Measurements from ENCODE around the gene CD27.

DNA sequence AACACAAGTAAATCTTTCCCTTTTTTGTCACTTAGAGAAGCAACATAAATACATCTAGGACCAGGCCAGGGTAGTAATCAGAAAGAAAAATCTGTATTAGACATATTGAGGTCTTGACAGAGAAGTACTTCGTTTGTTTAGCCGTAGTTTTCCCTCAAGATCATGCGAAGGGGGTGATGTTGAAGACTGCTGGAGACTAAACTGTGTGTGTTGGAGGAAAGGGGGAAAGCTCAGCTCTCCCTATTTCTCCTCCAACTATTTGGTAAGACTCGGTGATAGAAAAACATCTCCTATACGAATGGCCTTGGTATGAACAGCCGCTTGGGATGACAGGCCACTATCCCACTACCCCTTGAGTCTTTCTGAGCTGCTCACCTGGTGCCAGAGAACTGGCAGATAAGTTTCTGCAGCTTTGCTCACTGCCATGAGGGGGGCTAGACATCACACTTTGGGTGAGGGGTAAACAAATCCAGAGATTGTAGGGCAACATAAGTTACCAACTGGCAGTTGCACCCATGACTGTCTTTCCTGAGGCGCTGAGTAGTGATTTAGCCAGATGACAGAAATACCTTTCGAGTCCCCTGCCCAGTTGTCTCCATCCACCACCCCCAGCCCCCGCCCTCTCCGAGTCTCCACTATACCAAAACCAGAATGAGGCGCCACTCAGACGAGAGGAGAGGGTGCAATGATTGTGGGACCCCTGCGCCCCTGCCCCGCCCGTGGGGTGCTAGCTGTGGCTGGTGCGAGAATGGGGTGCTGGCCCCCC lies 25.0 kb downstream of the CD27 start:
- TF ChIP-seq, protein P1, sequence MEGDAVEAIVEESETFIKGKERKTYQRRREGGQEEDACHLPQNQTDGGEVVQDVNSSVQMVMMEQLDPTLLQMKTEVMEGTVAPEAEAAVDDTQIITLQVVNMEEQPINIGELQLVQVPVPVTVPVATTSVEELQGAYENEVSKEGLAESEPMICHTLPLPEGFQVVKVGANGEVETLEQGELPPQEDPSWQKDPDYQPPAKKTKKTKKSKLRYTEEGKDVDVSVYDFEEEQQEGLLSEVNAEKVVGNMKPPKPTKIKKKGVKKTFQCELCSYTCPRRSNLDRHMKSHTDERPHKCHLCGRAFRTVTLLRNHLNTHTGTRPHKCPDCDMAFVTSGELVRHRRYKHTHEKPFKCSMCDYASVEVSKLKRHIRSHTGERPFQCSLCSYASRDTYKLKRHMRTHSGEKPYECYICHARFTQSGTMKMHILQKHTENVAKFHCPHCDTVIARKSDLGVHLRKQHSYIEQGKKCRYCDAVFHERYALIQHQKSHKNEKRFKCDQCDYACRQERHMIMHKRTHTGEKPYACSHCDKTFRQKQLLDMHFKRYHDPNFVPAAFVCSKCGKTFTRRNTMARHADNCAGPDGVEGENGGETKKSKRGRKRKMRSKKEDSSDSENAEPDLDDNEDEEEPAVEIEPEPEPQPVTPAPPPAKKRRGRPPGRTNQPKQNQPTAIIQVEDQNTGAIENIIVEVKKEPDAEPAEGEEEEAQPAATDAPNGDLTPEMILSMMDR (IDR thresholded peaks at IDR 0.05): no peak
- no peak for TF ChIP-seq EZH2 (IDR thresholded peaks at IDR 0.05; ENCODE audit: borderline replicate concordance, insufficient read depth, low read depth, low read length, poor library complexity, severe bottlenecking)

All from B cell (primary cell).